Aorta (tissue), 5 donors: ENCODE measurements around the gene TPR. TPM values are rescaled to one million over a fixed set of nuclear protein-coding genes. Genes with fewer than 3 reads are reported as not detected.

ENCODE experiments used
- ATAC-seq: fragments of 200-7000 bp; cut with Tn5 transposase; one replicate; pipeline ENCODE4 v1.9.1; 2022; ENCODE audit warnings: moderate library complexity; ENCODE audit not compliant: low FRiP score
- DNase-seq, 2 donors: peaks; one replicate each; pipeline ENCODE4 v3.0.0-alpha.2; 2020
- H3K27ac ChIP-seq, 2 donors: one replicate each; pipeline ENCODE4 v1.5.1; 2013; ENCODE audit warnings: low read length in 2 of 2, mild to moderate bottlenecking in 2 of 2, moderate library complexity in 2 of 2, control low read depth in 1 of 2, inconsistent platforms in 1 of 2, low read depth in 1 of 2
- H3K27me3 ChIP-seq, 2 donors: one replicate each; pipeline ENCODE4 v1.6.1; 2013; ENCODE audit warnings: control low read depth in 1 of 2, low read length in 1 of 2, mild to moderate bottlenecking in 1 of 2, moderate library complexity in 1 of 2; ENCODE audit not compliant: insufficient read depth in 2 of 2, control insufficient read depth in 1 of 2
- H3K36me3 ChIP-seq, 2 donors: one replicate each; pipeline ENCODE4 v1.6.1; 2013; ENCODE audit warnings: control low read depth in 1 of 2, low read length in 1 of 2, mild to moderate bottlenecking in 1 of 2; ENCODE audit not compliant: insufficient read depth in 2 of 2, control insufficient read depth in 1 of 2
- H3K4me1 ChIP-seq, 2 donors: one replicate each; pipeline ENCODE4 v1.6.1; 2013; ENCODE audit warnings: low read length in 2 of 2, control low read depth in 1 of 2, mild to moderate bottlenecking in 1 of 2, moderate library complexity in 1 of 2; ENCODE audit not compliant: insufficient read depth in 2 of 2, control insufficient read depth in 1 of 2
- H3K4me3 ChIP-seq, 2 donors: one replicate each; pipeline ENCODE4 v1.5.1; 2013; ENCODE audit warnings: low read length in 2 of 2, control low read depth in 1 of 2, mild to moderate bottlenecking in 1 of 2
- H3K9me3 ChIP-seq: one replicate; pipeline ENCODE4 v1.6.1; 2013; ENCODE audit warnings: mild to moderate bottlenecking, low read length; ENCODE audit not compliant: control insufficient read depth
- WGBS, 2 donors: extraction: QIAGEN DNeasy Blood & Tissue Kit; methylation state at CpG; one replicate each; pipeline ENCODE4 v1.1.7; 2013; 5-methylcytosine and 5-hydroxymethylcytosine counted together
- intact Hi-C, 2 donors: fragments of 100-400 bp; cut with DNase I; formaldehyde crosslinking; loops; one replicate each; pipeline versions ENCODE4 v1.14.2 to v1.15.0; 2022
- polyA plus RNA-seq, 2 donors: library from polyadenylated mRNA; stranded (reverse); fragments of 200-250 nt; gene quantifications; one replicate each; pipeline ENCODE4 v1.2.3, GENCODE V29; 2013
- total RNA-seq, 2 donors: library from RNA; stranded (reverse); fragmentation: NEBNext Ultra II Directional; extraction: Animal tissue kit (Norgen Biotek cat#: 25700); gene quantifications; one replicate each; pipeline ENCODE4 v1.2.1, GENCODE V29; 2021
- donor health status: healthy with polysubstance abuse.
- donor health status: Bipolar disorder and iron deficiency.
- donor health status: DM: no; HTN: no; CAD: no.
- donor health status: DM: no; HTN: no; CAD: no.
- donor health status: DM: yes; HTN: yes; CAD: no.

Gene TPR
- total and polyA plus RNA-seq, 4 donors, result 7.5 to 113 (median 57.9) TPM

- Histone ChIP-seq H3K27ac (no peak overlapping the region), H3K27me3 (no peaks in the 10 kb centered on the region), H3K4me3 (no peak overlapping the region), H3K9me3 (no peaks in the 10 kb centered on the region), H3K36me3 (no peaks in the 10 kb centered on the region), H3K4me1 (no peaks in the 10 kb centered on the region)
- DNase-seq (no peak), ATAC-seq (no peak)
- WGBS, 2 donors, result 38 to 43% methylated on average over 2 of the region's 2 CpGs
- intact Hi-C loops, result no loop called here
Measured at GRCh38 chr1:186291271-186291670, 83.8 kb downstream of the TPR start.

GRCh38 chr1:186289943-186290545 is 85.0 kb downstream of the TPR start:
- 90 to 95% methylated on average over 4 of the region's 4 CpGs for WGBS, 2 donors

GRCh38 chr1:186286615-186287315 is 88.3 kb downstream of the TPR start:
- Histone ChIP-seq H3K9me3 (no peaks in the 10 kb centered on the region), H3K36me3 (no peaks in the 10 kb centered on the region), H3K4me3 (no peak overlapping the region), H3K27me3 (no peaks in the 10 kb centered on the region), H3K27ac (no peak overlapping the region), H3K4me1 (no peaks in the 10 kb centered on the region)
- WGBS, 2 donors, result 76 to 86% methylated on average over 7 of the region's 7 CpGs
- intact Hi-C loops, result no loop called here
- DNase-seq, result no peak
- ATAC-seq, result no peak

More at GRCh38 chr1:186289943-186290545, 85.0 kb downstream of the TPR start:
- ATAC-seq (no peak), DNase-seq (no peak)
- Histone ChIP-seq H3K36me3 (no peaks in the 10 kb centered on the region), H3K4me3 (no peak overlapping the region), H3K27me3 (no peaks in the 10 kb centered on the region), H3K27ac (no peak overlapping the region), H3K9me3 (no peaks in the 10 kb centered on the region), H3K4me1 (no peaks in the 10 kb centered on the region)
- intact Hi-C loops, result no loop called here

DNA sequence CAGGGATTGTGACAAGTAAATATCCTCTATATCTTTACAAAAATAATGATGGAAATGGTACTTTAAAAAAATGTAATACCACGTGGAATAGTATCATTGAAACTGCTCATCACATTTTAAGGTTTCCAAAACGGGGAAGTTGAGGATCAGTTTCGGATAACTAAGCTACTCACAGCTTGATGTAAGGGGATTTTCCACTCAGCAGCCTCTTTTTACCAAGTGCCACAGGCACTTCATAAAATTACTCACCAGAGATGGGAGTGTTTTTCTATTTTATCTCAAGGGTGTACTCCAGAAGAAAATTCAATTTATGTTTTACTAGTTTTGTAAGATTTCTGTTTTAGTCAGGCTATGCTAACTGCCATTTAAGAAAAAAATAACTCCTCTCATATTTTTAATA is 91.7 kb downstream of the TPR start:
- DNase-seq (no peak), ATAC-seq (no peak)
- Histone ChIP-seq H3K4me1 (no peaks in the 10 kb centered on the region), H3K4me3 (no peak overlapping the region), H3K9me3 (no peaks in the 10 kb centered on the region), H3K36me3 (no peaks in the 10 kb centered on the region), H3K27ac (no peak overlapping the region), H3K27me3 (no peaks in the 10 kb centered on the region)
- intact Hi-C loops, result no loop called here
- 69 to 71% methylated on average over 3 of the region's 3 CpGs for WGBS, 2 donors

GRCh38 chr1:186282466-186282865 is 92.6 kb downstream of the TPR start:
- DNase-seq, result peak in 1 of 2 donors; percentile 38
- intact Hi-C loops, result no loop called here
- 72 to 75% methylated on average over 8 of the region's 8 CpGs for WGBS, 2 donors

DNA sequence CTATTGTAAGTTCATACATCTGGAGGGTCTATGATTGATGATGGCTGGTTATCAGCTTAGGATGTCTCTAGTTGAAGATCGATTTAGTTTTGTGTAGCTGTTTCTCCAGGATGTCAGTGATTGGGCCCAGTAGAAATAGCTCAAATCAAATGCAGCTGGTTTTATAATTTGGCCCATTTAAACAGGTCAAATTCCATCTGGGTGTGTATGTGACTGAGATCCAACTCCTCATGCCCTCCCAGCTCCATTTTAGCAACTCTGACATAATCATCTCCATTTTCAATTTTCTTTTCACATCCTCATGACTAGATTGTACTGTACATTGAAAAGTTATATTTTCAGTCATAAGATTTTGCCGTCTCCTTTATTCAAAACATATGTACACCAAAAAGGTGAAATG is 99.2 kb downstream of the TPR start:
- intact Hi-C loops, result no loop called here
- WGBS, 2 donors, result 80 to 84% methylated on average over 2 of the region's 2 CpGs
- Histone ChIP-seq H3K27ac (no peak overlapping the region), H3K27me3 (no peaks in the 10 kb centered on the region), H3K9me3 (no peaks in the 10 kb centered on the region), H3K36me3 (no peaks in the 10 kb centered on the region), H3K4me1 (no peaks in the 10 kb centered on the region), H3K4me3 (no peak overlapping the region)
- ATAC-seq (no peak), DNase-seq (no peak)

More at GRCh38 chr1:186282466-186282865, 92.6 kb downstream of the TPR start:
- H3K27me3 ChIP-seq, result no peaks in the 10 kb centered on the region
- no peak for ATAC-seq
- no peak overlapping the region for H3K27ac ChIP-seq
- no peaks in the 10 kb centered on the region for H3K36me3 ChIP-seq
- H3K9me3 ChIP-seq, result no peaks in the 10 kb centered on the region
- no peaks in the 10 kb centered on the region for H3K4me1 ChIP-seq
- H3K4me3 ChIP-seq, result no peak overlapping the region

DNA sequence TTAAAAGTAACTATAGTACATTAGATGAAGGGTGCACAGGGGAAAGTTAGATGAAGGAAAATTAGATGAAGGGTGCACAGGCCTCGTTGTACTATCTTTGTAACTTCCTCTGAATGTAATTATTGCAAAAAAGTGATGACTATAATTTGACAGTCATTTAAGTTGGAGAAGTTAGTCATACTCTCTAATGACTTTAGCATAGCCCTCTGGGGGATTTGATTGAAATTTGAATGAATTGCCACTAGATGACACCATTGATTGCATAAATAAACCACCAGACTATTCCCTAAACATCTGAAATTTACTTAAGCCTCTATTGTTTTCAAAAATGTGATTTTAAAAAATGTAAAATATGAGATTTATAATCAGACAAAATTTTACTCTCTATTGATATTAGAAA is 102.6 kb downstream of the TPR start:
- Histone ChIP-seq H3K27me3 (no peaks in the 10 kb centered on the region), H3K27ac (no peak overlapping the region), H3K4me1 (no peaks in the 10 kb centered on the region), H3K36me3 (no peaks in the 10 kb centered on the region), H3K4me3 (no peak overlapping the region), H3K9me3 (peaks cover 2% of the 10 kb centered on the region)
- 39 to 40% methylated on average over 1 of the region's 1 CpG for WGBS, 2 donors
- DNase-seq (no peak), ATAC-seq (no peak)
- intact Hi-C loops, result no loop called here

GRCh38 chr1:186271032-186271431 is 104.0 kb downstream of the TPR start:
- Histone ChIP-seq H3K4me1 (no peaks in the 10 kb centered on the region), H3K4me3 (no peak overlapping the region), H3K27ac (no peak overlapping the region), H3K27me3 (no peaks in the 10 kb centered on the region), H3K36me3 (no peaks in the 10 kb centered on the region), H3K9me3 (peaks cover 2% of the 10 kb centered on the region)
- DNase-seq, result no peak
- intact Hi-C loops, result no loop called here
- WGBS, 2 donors, result 87 to 91% methylated on average over 6 of the region's 6 CpGs
- no peak for ATAC-seq
